Natural killer cell (primary cell): ENCODE data around the gene GALNT17. TPM values are rescaled to one million over a fixed set of nuclear protein-coding genes. Genes with fewer than 3 reads are reported as not detected.
"Not testable (repeated sequence)": the region's sequence is repeated elsewhere in the genome, so short reads cannot be mapped to it uniquely, and the experiment has no call there.

Experiments used
- ATAC-seq, 3 donors: fragments of 150-1000 bp in 2 of 3; fragments of 200-7000 bp in 1 of 3; cut with Tn5 transposase; 1 replicate in 1 of 3; 2 replicates in 2 of 3; pipeline ENCODE4 v1.10.0; 2021; ENCODE audit warnings: mild to moderate bottlenecking in 2 of 3, moderate library complexity in 2 of 3
- DNase-seq, 2 donors: peaks; one replicate each; pipeline versions ENCODE4 v3.0.0 to v3.0.0-alpha.2; 2013 to 2021; ENCODE audit warnings: mixed read lengths in 1 of 2
- H3K27ac ChIP-seq: one replicate; pipeline ENCODE4 v1.5.1; 2013; ENCODE audit warnings: mild to moderate bottlenecking, low read length
- H3K27me3 ChIP-seq: one replicate; pipeline ENCODE4 v1.6.1; 2013; ENCODE audit warnings: low read length; ENCODE audit not compliant: control insufficient read depth, insufficient read depth
- H3K36me3 ChIP-seq: one replicate; pipeline ENCODE4 v1.6.1; 2013; ENCODE audit warnings: low read length; ENCODE audit not compliant: control insufficient read depth, insufficient read depth
- H3K4me1 ChIP-seq: one replicate; pipeline ENCODE4 v1.6.1; 2013; ENCODE audit warnings: low read length; ENCODE audit not compliant: control insufficient read depth, insufficient read depth
- H3K4me3 ChIP-seq: one replicate; pipeline ENCODE4 v1.5.1; 2013; ENCODE audit warnings: low read length
- H3K9me3 ChIP-seq: one replicate; pipeline ENCODE4 v1.6.1; 2013; ENCODE audit warnings: low read length; ENCODE audit not compliant: control insufficient read depth, insufficient read depth
- H3K27ac Mint-ChIP-seq, 2 donors: one replicate each; pipeline ENCODE4 v1.8.0; 2022; ENCODE audit warnings: mild to moderate bottlenecking in 2 of 2, mixed read lengths in 2 of 2, moderate library complexity in 1 of 2
- H3K27me3 Mint-ChIP-seq, 2 donors: one replicate each; pipeline ENCODE4 v1.8.0; 2022; ENCODE audit warnings: low read depth in 2 of 2, mixed read lengths in 2 of 2
- H3K36me3 Mint-ChIP-seq: one replicate; pipeline ENCODE4 v1.8.0; 2022; ENCODE audit warnings: mixed read lengths
- H3K4me1 Mint-ChIP-seq, 2 donors: one replicate each; pipeline ENCODE4 v1.8.0; 2022; ENCODE audit warnings: mixed read lengths in 2 of 2
- H3K4me3 Mint-ChIP-seq: one replicate; pipeline ENCODE4 v1.8.0; 2022; ENCODE audit warnings: mild to moderate bottlenecking, moderate library complexity, mixed read lengths
- H3K9me3 Mint-ChIP-seq, 2 donors: one replicate each; pipeline ENCODE4 v1.8.0; 2022; ENCODE audit warnings: mixed read lengths in 2 of 2
- WGBS: methylation state at CpG from one replicate; pipeline ENCODE4 v1.1.7; 2013; ENCODE audit warnings: missing lambda C conversion rate; ENCODE audit not compliant: insufficient coverage; 5-methylcytosine and 5-hydroxymethylcytosine counted together
- intact Hi-C: fragments of 100-400 bp; cut with micrococcal nuclease; formaldehyde crosslinking; loops from one replicate; pipeline ENCODE4 v1.14.2; 2022
- total RNA-seq, 4 donors: library from RNA; stranded (reverse); fragments of 120-200 nt in 1 of 4; gene quantifications; one replicate each; pipeline versions ENCODE4 v1.2.3 to v1.2.4, GENCODE V29; 2013 to 2022
- TF ChIP-seq, protein P1 (sequence below): fragments of 200-600 bp; IDR thresholded peaks from one replicate; pipeline ENCODE4 v1.8.0; 2022; ENCODE audit warnings: antibody characterized with exemption

Gene GALNT17
- total RNA-seq, 3 donors from 2014 or later (not counting 1 experiment from before 2014, with no cell fraction given) = not detected

DNA sequence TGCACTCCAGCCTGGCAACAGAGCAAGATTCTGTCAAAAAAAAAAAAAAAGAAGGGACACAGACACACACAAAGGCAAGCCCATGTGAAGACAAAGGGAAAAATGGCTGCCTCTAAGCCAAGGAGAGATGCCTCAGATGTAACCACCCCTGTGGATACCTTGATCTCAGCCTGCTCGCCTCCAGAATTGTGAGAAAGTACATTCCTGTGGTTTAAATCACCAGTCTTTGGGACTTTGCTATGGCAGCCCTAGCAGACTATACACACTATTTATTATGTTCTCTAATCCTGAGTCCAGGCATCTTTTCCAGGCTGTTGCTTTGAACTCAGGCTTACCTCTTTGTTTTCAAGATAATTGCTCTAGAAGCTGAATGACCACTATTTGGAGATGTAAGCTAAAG, 494.3 kb downstream of the GALNT17 start:
- no peak overlapping the region for H3K4me3 ChIP-seq
- H3K9me3 ChIP-seq = peaks cover 2% of the 10 kb centered on the region
- no peaks in the 10 kb centered on the region for H3K4me1 Mint-ChIP-seq
- WGBS = 81% methylated on average over 1 of the region's 1 CpG
- no peak overlapping the region for H3K27ac Mint-ChIP-seq
- H3K4me1 ChIP-seq = no peaks in the 10 kb centered on the region
- H3K27ac ChIP-seq = no peak overlapping the region
- peaks cover 5 to 24% of the 10 kb centered on the region in 2 donors for H3K9me3 Mint-ChIP-seq
- H3K27me3 Mint-ChIP-seq = no peaks in the 10 kb centered on the region
- intact Hi-C loops = no loop called here
- no peak for DNase-seq
- no peak overlapping the region for H3K4me3 Mint-ChIP-seq
- no peak for ATAC-seq
- TF ChIP-seq, protein P1, sequence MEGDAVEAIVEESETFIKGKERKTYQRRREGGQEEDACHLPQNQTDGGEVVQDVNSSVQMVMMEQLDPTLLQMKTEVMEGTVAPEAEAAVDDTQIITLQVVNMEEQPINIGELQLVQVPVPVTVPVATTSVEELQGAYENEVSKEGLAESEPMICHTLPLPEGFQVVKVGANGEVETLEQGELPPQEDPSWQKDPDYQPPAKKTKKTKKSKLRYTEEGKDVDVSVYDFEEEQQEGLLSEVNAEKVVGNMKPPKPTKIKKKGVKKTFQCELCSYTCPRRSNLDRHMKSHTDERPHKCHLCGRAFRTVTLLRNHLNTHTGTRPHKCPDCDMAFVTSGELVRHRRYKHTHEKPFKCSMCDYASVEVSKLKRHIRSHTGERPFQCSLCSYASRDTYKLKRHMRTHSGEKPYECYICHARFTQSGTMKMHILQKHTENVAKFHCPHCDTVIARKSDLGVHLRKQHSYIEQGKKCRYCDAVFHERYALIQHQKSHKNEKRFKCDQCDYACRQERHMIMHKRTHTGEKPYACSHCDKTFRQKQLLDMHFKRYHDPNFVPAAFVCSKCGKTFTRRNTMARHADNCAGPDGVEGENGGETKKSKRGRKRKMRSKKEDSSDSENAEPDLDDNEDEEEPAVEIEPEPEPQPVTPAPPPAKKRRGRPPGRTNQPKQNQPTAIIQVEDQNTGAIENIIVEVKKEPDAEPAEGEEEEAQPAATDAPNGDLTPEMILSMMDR = no peak
- H3K27me3 ChIP-seq = no peaks in the 10 kb centered on the region
- H3K36me3 Mint-ChIP-seq = no peaks in the 10 kb centered on the region
- H3K36me3 ChIP-seq = no peaks in the 10 kb centered on the region

DNA sequence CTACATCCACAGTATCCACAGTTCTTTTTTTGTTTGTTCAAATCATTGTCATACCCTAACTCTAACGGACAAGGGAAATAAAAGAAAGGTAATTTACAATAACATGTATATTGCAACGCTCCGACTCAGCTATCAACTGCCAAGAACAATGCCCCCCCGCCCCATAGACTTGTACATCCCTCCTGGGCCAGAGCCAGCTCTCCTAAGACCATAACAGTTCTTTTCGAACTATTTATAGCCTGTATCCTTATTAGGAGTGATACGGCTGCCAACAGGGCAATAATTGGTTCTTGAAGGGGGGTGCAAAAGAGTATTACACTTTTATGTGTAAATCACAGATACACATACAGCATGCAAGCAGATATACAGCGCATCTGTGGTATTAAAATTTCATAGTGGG, 495.7 kb downstream of the GALNT17 start:
- H3K27me3 ChIP-seq = no peaks in the 10 kb centered on the region
- no peaks in the 10 kb centered on the region for H3K4me1 Mint-ChIP-seq
- peaks cover 6% of the 10 kb centered on the region for H3K9me3 ChIP-seq
- H3K4me1 ChIP-seq = no peaks in the 10 kb centered on the region
- H3K27ac Mint-ChIP-seq = no peak overlapping the region
- intact Hi-C loops = no loop called here
- ATAC-seq (no peak), DNase-seq (no peak)
- H3K36me3 Mint-ChIP-seq = no peaks in the 10 kb centered on the region
- no peaks in the 10 kb centered on the region for H3K27me3 Mint-ChIP-seq
- WGBS = 88% methylated on average over 3 of the region's 7 CpGs
- no peak overlapping the region for H3K27ac ChIP-seq
- TF ChIP-seq, protein P1 = no peak
- H3K4me3 Mint-ChIP-seq = no peak overlapping the region
- no peaks in the 10 kb centered on the region for H3K36me3 ChIP-seq
- H3K9me3 Mint-ChIP-seq = peaks cover 6 to 21% of the 10 kb centered on the region in 2 donors
- H3K4me3 ChIP-seq = no peak overlapping the region

DNA sequence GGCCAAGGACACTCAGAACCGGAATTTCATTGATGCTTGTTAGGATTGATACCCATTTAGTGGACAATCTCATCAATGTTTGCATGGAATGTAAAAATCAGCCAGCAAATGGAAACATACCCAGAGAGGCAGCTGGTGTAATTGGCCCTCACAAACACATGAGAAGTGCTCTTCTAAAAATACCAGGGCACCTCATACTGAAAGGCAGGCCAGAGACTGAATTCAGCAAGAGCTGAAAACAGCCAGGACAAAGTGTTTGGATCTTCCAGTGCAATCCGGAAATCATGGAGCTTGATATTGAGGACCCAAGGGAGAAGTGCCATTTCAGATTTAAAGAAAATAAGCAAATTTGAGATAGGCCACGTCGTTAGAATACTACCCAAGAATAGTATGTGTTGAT, 498.6 kb downstream of the GALNT17 start:
- TF ChIP-seq, protein P1 = no peak
- Histone ChIP-seq H3K27ac (no peak overlapping the region), H3K4me1 (no peaks in the 10 kb centered on the region), H3K36me3 (no peaks in the 10 kb centered on the region), H3K27me3 (no peaks in the 10 kb centered on the region), H3K4me3 (no peak overlapping the region), H3K9me3 (peaks cover 6% of the 10 kb centered on the region)
- Mint-ChIP-seq H3K36me3 (no peaks in the 10 kb centered on the region), H3K27me3 (no peaks in the 10 kb centered on the region), H3K4me1 (no peaks in the 10 kb centered on the region), H3K4me3 (no peak overlapping the region), H3K9me3 (peaks cover 6 to 12% of the 10 kb centered on the region in 2 donors), H3K27ac (no peak overlapping the region)
- WGBS = 77% methylated on average over 4 of the region's 4 CpGs
- ATAC-seq (no peak), DNase-seq (no peak)
- intact Hi-C loops = no loop called here

DNA sequence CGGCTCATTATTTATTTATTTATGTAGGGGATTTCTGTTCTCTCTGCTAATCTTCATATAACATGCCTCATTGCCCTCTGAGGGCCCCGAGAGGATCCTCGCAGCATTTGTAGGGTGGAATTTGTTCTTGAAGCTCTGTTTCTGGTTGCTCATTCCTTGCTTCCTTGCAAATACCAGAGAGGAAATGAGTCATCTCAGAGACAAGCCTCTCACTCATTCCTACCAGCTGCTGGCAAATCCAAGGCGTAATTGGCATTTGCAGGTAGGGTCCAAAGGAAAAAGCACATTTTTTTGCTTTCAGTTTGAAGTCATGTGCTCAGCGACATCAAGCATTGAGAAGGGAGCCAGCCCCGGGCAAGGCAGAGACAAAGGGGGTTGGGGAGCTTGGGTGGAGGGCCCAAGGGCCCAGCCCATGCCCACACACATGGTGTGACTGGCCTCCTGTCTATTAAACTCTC, 501.6 kb downstream of the GALNT17 start:
- no peak for ATAC-seq
- Histone ChIP-seq H3K4me1 (no peaks in the 10 kb centered on the region), H3K27ac (no peak overlapping the region), H3K4me3 (no peak overlapping the region), H3K36me3 (no peaks in the 10 kb centered on the region), H3K9me3 (peaks cover 7% of the 10 kb centered on the region), H3K27me3 (no peaks in the 10 kb centered on the region)
- no peak for DNase-seq
- H3K9me3 Mint-ChIP-seq = peaks cover 6 to 12% of the 10 kb centered on the region in 2 donors
- no peak overlapping the region for H3K27ac Mint-ChIP-seq
- intact Hi-C loops = no loop called here
- TF ChIP-seq, protein P1 = no peak
- H3K27me3 Mint-ChIP-seq = no peaks in the 10 kb centered on the region
- no peak overlapping the region for H3K4me3 Mint-ChIP-seq
- no peaks in the 10 kb centered on the region for H3K36me3 Mint-ChIP-seq
- WGBS = 7% methylated on average over 4 of the region's 6 CpGs
- no peaks in the 10 kb centered on the region for H3K4me1 Mint-ChIP-seq

DNA sequence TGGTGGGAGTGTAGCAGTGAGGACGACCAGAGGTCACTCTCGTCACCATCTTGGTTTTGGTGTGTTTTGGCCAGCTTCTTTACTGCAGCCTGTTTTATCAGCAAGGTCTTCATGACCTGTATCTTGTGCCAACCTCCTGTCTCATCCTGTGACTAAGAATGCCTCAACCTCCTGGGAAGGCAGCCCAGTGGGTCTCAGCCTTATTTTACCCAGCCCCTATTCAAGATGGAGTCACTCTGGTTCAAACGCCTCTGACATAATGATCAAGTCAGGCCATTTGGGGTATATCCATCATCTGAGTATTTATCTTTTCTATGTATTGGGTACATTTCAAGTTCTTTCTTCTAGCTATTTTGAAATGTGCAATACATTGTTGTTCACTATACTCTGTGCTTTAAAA, 503.9 kb downstream of the GALNT17 start:
- H3K36me3 ChIP-seq, H3K27ac Mint-ChIP-seq, H3K4me3 Mint-ChIP-seq, H3K27ac ChIP-seq, H3K36me3 Mint-ChIP-seq, DNase-seq, H3K4me3 ChIP-seq, H3K4me1 ChIP-seq, ATAC-seq, H3K9me3 Mint-ChIP-seq, H3K4me1 Mint-ChIP-seq, intact Hi-C loops, H3K9me3 ChIP-seq, H3K27me3 ChIP-seq, H3K27me3 Mint-ChIP-seq: not testable (repeated sequence)
- WGBS = 97% methylated on average over 2 of the region's 3 CpGs
